Hepatocyte (in vitro differentiated cells): ENCODE data around the gene PAPPA2. TPM values are rescaled to one million over a fixed set of nuclear protein-coding genes. Genes with fewer than 3 reads are reported as not detected.

ENCODE experiments used
- DNase-seq: peaks from one replicate; pipeline ENCODE4 v3.0.0-alpha.2; 2016; ENCODE audit warnings: low spot score
- H2AFZ ChIP-seq: fragments of 200-600 bp; sonication (generic); 2 replicates; pipeline ENCODE4 v1.6.0; 2016; ENCODE audit warnings: antibody characterized with exemption, mild to moderate bottlenecking
- H3K27ac ChIP-seq: fragments of 200-600 bp; sonication (generic); 2 replicates; pipeline ENCODE4 v1.5.1; 2016; ENCODE audit warnings: mild to moderate bottlenecking
- H3K27me3 ChIP-seq: fragments of 200-600 bp; sonication (generic); 2 replicates; pipeline ENCODE4 v1.6.1; 2016
- H3K36me3 ChIP-seq: fragments of 200-600 bp; sonication (generic); replicated peaks from 2 replicates; pipeline ENCODE4 v1.5.1; 2016; ENCODE audit warnings: low read depth; ENCODE audit not compliant: insufficient read depth
- H3K4me1 ChIP-seq: fragments of 200-600 bp; sonication (generic); 2 replicates; pipeline ENCODE4 v1.5.1; 2016; ENCODE audit warnings: mild to moderate bottlenecking, moderate library complexity; ENCODE audit not compliant: insufficient read depth
- H3K4me2 ChIP-seq: fragments of 200-600 bp; sonication (generic); 2 replicates; pipeline ENCODE4 v1.6.0; 2016
- H3K4me3 ChIP-seq: fragments of 200-600 bp; sonication (generic); 2 replicates; pipeline ENCODE4 v1.5.1; 2016; ENCODE audit warnings: mild to moderate bottlenecking
- H3K79me2 ChIP-seq: fragments of 200-600 bp; sonication (generic); 2 replicates; pipeline ENCODE4 v1.6.0; 2017; ENCODE audit warnings: mild to moderate bottlenecking
- H3K9me2 ChIP-seq: fragments of 200-600 bp; sonication (generic); replicated peaks from 2 replicates; pipeline ENCODE4 v1.6.0; 2017; ENCODE audit warnings: mild to moderate bottlenecking; ENCODE audit not compliant: insufficient read depth
- H3K9me3 ChIP-seq: fragments of 200-600 bp; sonication (generic); 2 replicates; pipeline ENCODE4 v1.5.1; 2016; ENCODE audit warnings: low read depth, mild to moderate bottlenecking
- H4K20me1 ChIP-seq: fragments of 200-600 bp; sonication (generic); 2 replicates; pipeline ENCODE4 v1.6.0; 2016; ENCODE audit warnings: mild to moderate bottlenecking; ENCODE audit not compliant: insufficient read depth, poor library complexity, severe bottlenecking
- CTCF ChIP-seq: fragments of 200-600 bp; sonication (generic); IDR thresholded peaks from 2 replicates; pipeline ENCODE4 v1.5.1; 2016; ENCODE audit warnings: antibody characterized with exemption, mild to moderate bottlenecking; ENCODE audit not compliant: poor library complexity
- EZH2 ChIP-seq: fragments of 200-600 bp; sonication (generic); IDR thresholded peaks from 2 replicates; pipeline ENCODE4 v1.6.1; 2016; ENCODE audit warnings: antibody characterized with exemption, mild to moderate bottlenecking, borderline replicate concordance
- EZH2phosphoT487 ChIP-seq: fragments of 200-600 bp; sonication (generic); IDR thresholded peaks from one replicate; pipeline ENCODE4 v1.6.1; 2018; ENCODE audit warnings: antibody characterized with exemption, mild to moderate bottlenecking, low read depth, moderate library complexity; ENCODE audit not compliant: unreplicated experiment, severe bottlenecking
- WGBS: methylation state at CpG from one replicate; pipeline ENCODE4 v1.1.6; 2016; ENCODE audit warnings: low lambda C conversion rate; ENCODE audit errors: missing lambda C conversion rate; 5-methylcytosine and 5-hydroxymethylcytosine counted together
- polyA plus RNA-seq: library from polyadenylated mRNA; unstranded; fragments of >200 nt; fragmentation: Nextera tagmentation; extraction: Ambion mirVana; gene quantifications from 2 replicates; pipeline ENCODE4 v1.2.1, GENCODE V29; 2016
- total RNA-seq: library from RNA; depleted of rRNA; stranded (reverse); fragments of >200 nt; gene quantifications from 2 replicates; pipeline ENCODE4 v1.2.3, GENCODE V29; 2014

The PAPPA2 gene
- total and polyA plus RNA-seq, 2 experiments from 2014 or later: 1.9 to 2.6 TPM

GRCh38 chr1:176480750-176481149 is 17.8 kb downstream of the PAPPA2 start:
- TF ChIP-seq EZH2: no peak
- no peak for TF ChIP-seq EZH2phosphoT487
- TF ChIP-seq CTCF: no peak
- no peaks in the 10 kb centered on the region for H3K9me3 ChIP-seq
- H4K20me1 ChIP-seq: no peaks in the 10 kb centered on the region
- no peaks in the 10 kb centered on the region for H3K27me3 ChIP-seq
- no peak overlapping the region for H3K27ac ChIP-seq
- no peaks in the 10 kb centered on the region for H3K79me2 ChIP-seq
- H3K4me3 ChIP-seq: no peak overlapping the region
- no peaks in the 10 kb centered on the region for H3K36me3 ChIP-seq
- DNase-seq: no peak
- H3K4me2 ChIP-seq: no peak overlapping the region
- no peaks in the 10 kb centered on the region for H3K4me1 ChIP-seq
- H2AFZ ChIP-seq: no peak overlapping the region
- no peaks in the 10 kb centered on the region for H3K9me2 ChIP-seq
- 86% methylated on average over 9 of the region's 9 CpGs for WGBS

GRCh38 chr1:176485083-176485482 is 22.1 kb downstream of the PAPPA2 start:
- no peak overlapping the region for H3K27ac ChIP-seq
- no peaks in the 10 kb centered on the region for H3K9me2 ChIP-seq
- no peaks in the 10 kb centered on the region for H3K4me1 ChIP-seq
- no peak overlapping the region for H3K4me2 ChIP-seq
- no peaks in the 10 kb centered on the region for H4K20me1 ChIP-seq
- no peaks in the 10 kb centered on the region for H3K9me3 ChIP-seq
- WGBS: 59% methylated on average over 1 of the region's 1 CpG
- no peaks in the 10 kb centered on the region for H3K36me3 ChIP-seq
- H3K79me2 ChIP-seq: no peaks in the 10 kb centered on the region
- no peak overlapping the region for H3K4me3 ChIP-seq
- TF ChIP-seq CTCF (no peak), EZH2phosphoT487 (no peak)
- H3K27me3 ChIP-seq: no peaks in the 10 kb centered on the region
- DNase-seq: no peak
- H2AFZ ChIP-seq: no peak overlapping the region

GRCh38 chr1:176494436-176494835 is 31.5 kb downstream of the PAPPA2 start:
- Histone ChIP-seq H3K27ac (no peak overlapping the region), H3K4me2 (no peak overlapping the region), H3K27me3 (no peaks in the 10 kb centered on the region), H4K20me1 (no peaks in the 10 kb centered on the region), H3K4me3 (no peak overlapping the region), H2AFZ (no peak overlapping the region), H3K79me2 (no peaks in the 10 kb centered on the region), H3K4me1 (no peaks in the 10 kb centered on the region), H3K9me2 (no peaks in the 10 kb centered on the region), H3K9me3 (no peaks in the 10 kb centered on the region), H3K36me3 (no peaks in the 10 kb centered on the region)
- no peak for TF ChIP-seq CTCF
- TF ChIP-seq EZH2: no peak
- TF ChIP-seq EZH2phosphoT487: no peak
- no peak for DNase-seq
- WGBS: 91% methylated on average over 5 of the region's 5 CpGs

GRCh38 chr1:176499671-176500070 is 36.7 kb downstream of the PAPPA2 start:
- TF ChIP-seq EZH2 (no peak), EZH2phosphoT487 (no peak), CTCF (no peak)
- no peaks in the 10 kb centered on the region for H3K9me3 ChIP-seq
- H3K4me3 ChIP-seq: no peak overlapping the region
- H3K4me1 ChIP-seq: no peaks in the 10 kb centered on the region
- no peaks in the 10 kb centered on the region for H3K36me3 ChIP-seq
- no peaks in the 10 kb centered on the region for H3K9me2 ChIP-seq
- H3K79me2 ChIP-seq: no peaks in the 10 kb centered on the region
- H2AFZ ChIP-seq: no peak overlapping the region
- WGBS: 59% methylated on average over 1 of the region's 1 CpG
- no peak for DNase-seq
- H3K4me2 ChIP-seq: no peak overlapping the region
- H3K27ac ChIP-seq: no peak overlapping the region
- no peaks in the 10 kb centered on the region for H4K20me1 ChIP-seq
- no peaks in the 10 kb centered on the region for H3K27me3 ChIP-seq
